Measurements from ENCODE around the gene SPTBN4.
"Not testable (repeated sequence)": the region's sequence is repeated elsewhere in the genome, so short reads cannot be mapped to it uniquely, and the experiment has no call there.

SPTBN4 gene

GRCh38 chr19:40590464-40591265, 123.9 kb downstream of the SPTBN4 start:
- no peak for DNase-seq

- DNase-seq: not testable (repeated sequence)
Observed at GRCh38 chr19:40591724-40592123, 124.9 kb downstream of the SPTBN4 start.

GRCh38 chr19:40592170-40592569, 125.4 kb downstream of the SPTBN4 start:
- DNase-seq: no peak

GRCh38 chr19:40594255-40594654, 127.5 kb downstream of the SPTBN4 start:
- DNase-seq: no peak

- no peak for DNase-seq
Observed at GRCh38 chr19:40594657-40595091, 127.9 kb downstream of the SPTBN4 start.

- DNase-seq: no peak
Observed at GRCh38 chr19:40596608-40597328, 130.0 kb downstream of the SPTBN4 start.

GRCh38 chr19:40597329-40597838, 130.6 kb downstream of the SPTBN4 start:
- DNase-seq: no peak

- DNase-seq: peak; percentile 86
Observed at GRCh38 chr19:40598121-40598917, 131.5 kb downstream of the SPTBN4 start.

- no peak for DNase-seq
Observed at GRCh38 chr19:40598918-40599307, 132.1 kb downstream of the SPTBN4 start.

GRCh38 chr19:40599331-40599901, 132.6 kb downstream of the SPTBN4 start:
- peak; percentile 19 for DNase-seq

GRCh38 chr19:40599902-40600569, 133.2 kb downstream of the SPTBN4 start:
- no peak for DNase-seq

GRCh38 chr19:40600570-40601133, 133.9 kb downstream of the SPTBN4 start:
- no peak for DNase-seq

- DNase-seq: peak; percentile 42
Observed at GRCh38 chr19:40601134-40601974, 134.6 kb downstream of the SPTBN4 start, which contains the start of gene LTBP4. LTBP4 (plus strand) TSS chr19:40601369; CDS start chr19:40601388, 19 bp downstream.

GRCh38 chr19:40603071-40603388, 136.2 kb downstream of the SPTBN4 start:
- no peak for DNase-seq

GRCh38 chr19:40603389-40604170, 136.8 kb downstream of the SPTBN4 start:
- DNase-seq: peak; percentile 98

- no peak for DNase-seq
Observed at GRCh38 chr19:40604171-40604646, 137.4 kb downstream of the SPTBN4 start.

- DNase-seq: peak; percentile 24
Observed at GRCh38 chr19:40604647-40605215, 137.9 kb downstream of the SPTBN4 start.

GRCh38 chr19:40605216-40605971, 138.6 kb downstream of the SPTBN4 start:
- peak; percentile 81 for DNase-seq

All from activated naive CD4-positive, alpha-beta T cell treated with Interleukin-2 at 50 U/mL for 16 hours (primary cell).